GM12891 (cell line): ENCODE data around the gene SERF2.

Source experiments
- POLR2A ChIP-seq: IDR thresholded peaks from 2 replicates; pipeline ENCODE4 v1.6.1; 2011; ENCODE audit warnings: low read depth, low read length, control low read depth
- POLR2AphosphoS5 ChIP-seq: IDR thresholded peaks from 2 replicates; pipeline ENCODE4 v1.6.1; 2011; ENCODE audit warnings: low read depth, low read length, control low read depth
- POU2F2 ChIP-seq: IDR thresholded peaks from 2 replicates; pipeline ENCODE4 v1.6.1; 2011; ENCODE audit warnings: low read depth, mild to moderate bottlenecking, control low read depth, low read length, moderate library complexity
- SPI1 ChIP-seq: IDR thresholded peaks from 2 replicates; pipeline ENCODE4 v1.6.1; 2011; ENCODE audit warnings: low read depth, low read length, control low read depth
- TAF1 ChIP-seq: IDR thresholded peaks from 2 replicates; pipeline ENCODE4 v1.6.1; 2011; ENCODE audit warnings: low read depth, low read length, control low read depth

DNA sequence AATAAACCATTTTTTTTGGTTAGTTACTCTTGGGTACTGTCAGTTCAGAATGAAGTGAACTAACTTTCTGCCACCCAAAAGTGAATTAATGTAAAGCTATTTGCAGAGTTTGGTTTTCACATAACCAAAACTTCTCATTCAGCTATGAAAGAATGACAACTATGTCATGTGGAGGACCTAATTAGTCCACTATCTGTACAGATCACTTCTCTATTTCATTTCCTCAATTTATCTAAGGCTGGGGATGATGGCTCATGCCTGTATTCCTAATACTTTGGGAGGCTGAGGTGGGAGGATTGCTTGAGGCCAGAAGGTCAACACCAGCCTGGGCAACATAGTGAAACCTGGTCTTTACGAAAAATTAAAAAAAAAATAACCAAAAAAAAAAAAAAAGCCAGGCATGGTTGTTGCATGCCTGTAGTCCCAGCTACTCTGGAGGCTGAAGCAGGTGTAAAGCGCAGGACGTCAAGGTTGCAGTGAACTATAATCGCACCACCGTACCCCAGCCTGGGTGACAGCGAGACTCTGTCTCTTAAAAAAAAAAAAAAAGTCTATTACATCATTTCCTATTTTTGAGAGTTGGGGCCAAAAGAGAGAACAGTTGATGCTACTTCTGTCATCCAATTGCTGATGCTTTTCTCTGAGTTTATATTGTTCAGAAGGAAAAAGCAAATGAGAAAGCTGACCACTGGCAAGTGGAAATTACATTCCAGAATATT lies 17.0 kb downstream of the SERF2 start:
- TF ChIP-seq POLR2AphosphoS5 (no peak), POLR2A (no peak), POU2F2 (no peak), TAF1 (no peak), SPI1 (peak; percentile 97)
